ENCODE results near the gene GTPBP1.

GTPBP1 gene

GRCh38 chr22:38698407-38699094, 7.2 kb upstream of the GTPBP1 start:
- Histone ChIP-seq H3K9me3 (ENCODE audit: insufficient read depth, low read length) (no peaks in the 10 kb centered on the region), H3K4me3 (ENCODE audit: insufficient read length, low read depth) (peak overlapping the region; percentile 80), H3K36me3 (ENCODE audit: insufficient read depth, insufficient read length, low read length) (peaks cover 33% of the 10 kb centered on the region), H3K4me1 (ENCODE audit: insufficient read depth, insufficient read length) (peaks cover 4% of the 10 kb centered on the region), H3K9ac (ENCODE audit: insufficient read length, low read depth) (no peak overlapping the region), H3K27me3 (ENCODE audit: insufficient read depth, insufficient read length) (no peaks in the 10 kb centered on the region)
- no peak for DNase-seq (ENCODE audit: low read depth, low spot score)
- no peak for TF ChIP-seq SUZ12 (IDR thresholded peaks at IDR 0.05; ENCODE audit: extremely low read depth, insufficient read depth, insufficient read length)
- TF ChIP-seq ZNF274 (IDR thresholded peaks at IDR 0.05; ENCODE audit: low read depth, low read length) = no peak
- no peak for TF ChIP-seq YY1 (IDR thresholded peaks at IDR 0.05; ENCODE audit: insufficient read depth, insufficient read length)

GRCh38 chr22:38699143-38699542, 6.6 kb upstream of the GTPBP1 start:
- Histone ChIP-seq H3K9ac (ENCODE audit: insufficient read length, low read depth) (peak overlapping the region; percentile 86), H3K27me3 (ENCODE audit: insufficient read depth, insufficient read length) (no peaks in the 10 kb centered on the region), H3K4me1 (ENCODE audit: insufficient read depth, insufficient read length) (peaks cover 4% of the 10 kb centered on the region), H3K36me3 (ENCODE audit: insufficient read depth, insufficient read length, low read length) (peaks cover 29% of the 10 kb centered on the region), H3K9me3 (ENCODE audit: insufficient read depth, low read length) (no peaks in the 10 kb centered on the region), H3K4me3 (ENCODE audit: insufficient read length, low read depth) (peak overlapping the region; percentile 80)
- no peak for TF ChIP-seq SUZ12 (IDR thresholded peaks at IDR 0.05; ENCODE audit: extremely low read depth, insufficient read depth, insufficient read length)
- no peak for TF ChIP-seq YY1 (IDR thresholded peaks at IDR 0.05; ENCODE audit: insufficient read depth, insufficient read length)
- TF ChIP-seq ZNF274 (IDR thresholded peaks at IDR 0.05; ENCODE audit: low read depth, low read length) = no peak
- DNase-seq (ENCODE audit: low read depth, low spot score) = no peak

- no peaks in the 10 kb centered on the region for H3K9me3 ChIP-seq (ENCODE audit: insufficient read depth, low read length)
- peak overlapping the region; percentile 86 for H3K9ac ChIP-seq (ENCODE audit: insufficient read length, low read depth)
- TF ChIP-seq ZNF274 (IDR thresholded peaks at IDR 0.05; ENCODE audit: low read depth, low read length) = no peak
- TF ChIP-seq SUZ12 (IDR thresholded peaks at IDR 0.05; ENCODE audit: extremely low read depth, insufficient read depth, insufficient read length) = no peak
- no peak for TF ChIP-seq YY1 (IDR thresholded peaks at IDR 0.05; ENCODE audit: insufficient read depth, insufficient read length)
- H3K27me3 ChIP-seq (ENCODE audit: insufficient read depth, insufficient read length) = no peaks in the 10 kb centered on the region
- H3K4me3 ChIP-seq (ENCODE audit: insufficient read length, low read depth) = peak overlapping the region; percentile 80
- H3K36me3 ChIP-seq (ENCODE audit: insufficient read depth, insufficient read length, low read length) = peaks cover 26% of the 10 kb centered on the region
- H3K4me1 ChIP-seq (ENCODE audit: insufficient read depth, insufficient read length) = peaks cover 4% of the 10 kb centered on the region
- no peak for DNase-seq (ENCODE audit: low read depth, low spot score)
These were observed 6.0 kb upstream of the GTPBP1 start for GRCh38 chr22:38699784-38700183.

- H3K36me3 ChIP-seq (ENCODE audit: insufficient read depth, insufficient read length, low read length) = peaks cover 26% of the 10 kb centered on the region
- no peak for DNase-seq (ENCODE audit: low read depth, low spot score)
- peaks cover 4% of the 10 kb centered on the region for H3K4me1 ChIP-seq (ENCODE audit: insufficient read depth, insufficient read length)
- no peaks in the 10 kb centered on the region for H3K9me3 ChIP-seq (ENCODE audit: insufficient read depth, low read length)
- TF ChIP-seq SUZ12 (IDR thresholded peaks at IDR 0.05; ENCODE audit: extremely low read depth, insufficient read depth, insufficient read length) (no peak), ZNF274 (IDR thresholded peaks at IDR 0.05; ENCODE audit: low read depth, low read length) (no peak), YY1 (IDR thresholded peaks at IDR 0.05; ENCODE audit: insufficient read depth, insufficient read length) (no peak)
- H3K4me3 ChIP-seq (ENCODE audit: insufficient read length, low read depth) = peak overlapping the region; percentile 80
- no peaks in the 10 kb centered on the region for H3K27me3 ChIP-seq (ENCODE audit: insufficient read depth, insufficient read length)
- peak overlapping the region; percentile 86 for H3K9ac ChIP-seq (ENCODE audit: insufficient read length, low read depth)
These were observed 5.4 kb upstream of the GTPBP1 start for GRCh38 chr22:38700270-38700788.

GRCh38 chr22:38700789-38701628, 4.7 kb upstream of the GTPBP1 start, which contains the start of gene JOSD1:
JOSD1 (minus strand) TSS chr22:38700943; CDS start chr22:38699987, 956 bp downstream.
- no peaks in the 10 kb centered on the region for H3K9me3 ChIP-seq (ENCODE audit: insufficient read depth, low read length)
- peaks cover 22% of the 10 kb centered on the region for H3K36me3 ChIP-seq (ENCODE audit: insufficient read depth, insufficient read length, low read length)
- H3K27me3 ChIP-seq (ENCODE audit: insufficient read depth, insufficient read length) = no peaks in the 10 kb centered on the region
- peak within 1 kb of the TSS; percentile 80 for H3K4me3 ChIP-seq (ENCODE audit: insufficient read length, low read depth)
- no peak for TF ChIP-seq ZNF274 (IDR thresholded peaks at IDR 0.05; ENCODE audit: low read depth, low read length)
- H3K4me1 ChIP-seq (ENCODE audit: insufficient read depth, insufficient read length) = peaks cover 4% of the 10 kb centered on the region
- peak; percentile 82 for DNase-seq (ENCODE audit: low read depth, low spot score)
- H3K9ac ChIP-seq (ENCODE audit: insufficient read length, low read depth) = peak within 1 kb of the TSS; percentile 86

GRCh38 chr22:38704654-38705234, 1.0 kb upstream of the GTPBP1 start:
- H3K4me1 ChIP-seq (ENCODE audit: insufficient read depth, insufficient read length) = peaks cover 6% of the 10 kb centered on the region
- DNase-seq (ENCODE audit: low read depth, low spot score) = no peak
- no peaks in the 10 kb centered on the region for H3K9me3 ChIP-seq (ENCODE audit: insufficient read depth, low read length)
- peak overlapping the region; percentile 68 for H3K9ac ChIP-seq (ENCODE audit: insufficient read length, low read depth)
- peak overlapping the region; percentile 16 for H3K4me3 ChIP-seq (ENCODE audit: insufficient read length, low read depth)
- H3K27me3 ChIP-seq (ENCODE audit: insufficient read depth, insufficient read length) = no peaks in the 10 kb centered on the region
- H3K36me3 ChIP-seq (ENCODE audit: insufficient read depth, insufficient read length, low read length) = peaks cover 13% of the 10 kb centered on the region
- no peak for TF ChIP-seq SUZ12 (IDR thresholded peaks at IDR 0.05; ENCODE audit: extremely low read depth, insufficient read depth, insufficient read length)
- no peak for TF ChIP-seq ZNF274 (IDR thresholded peaks at IDR 0.05; ENCODE audit: low read depth, low read length)
- TF ChIP-seq YY1 (IDR thresholded peaks at IDR 0.05; ENCODE audit: insufficient read depth, insufficient read length) = no peak
